M059J (cell line): ENCODE data around the gene SLC26A5. TPM values are rescaled to one million over a fixed set of nuclear protein-coding genes. Genes with fewer than 3 reads are reported as not detected.
A peak's percentile ranks its signal among the peaks of the same experiment; 100 is the strongest.
"Not testable (repeated sequence)": the region's sequence is repeated elsewhere in the genome, so short reads cannot be mapped to it uniquely, and the experiment has no call there.

ENCODE experiments used
- DNase-seq: peaks from one replicate; pipeline ENCODE4 v3.0.0-alpha.2; 2012; ENCODE audit warnings: low read depth
- total RNA-seq: library from RNA; depleted of rRNA; stranded (reverse); fragments of >200 nt; shearing (Covaris generic); gene quantifications from 2 replicates; pipeline ENCODE4 v1.2.3, GENCODE V29; 2014

Gene SLC26A5
- total RNA-seq, 1 experiment from 2014 or later = not detected

DNA sequence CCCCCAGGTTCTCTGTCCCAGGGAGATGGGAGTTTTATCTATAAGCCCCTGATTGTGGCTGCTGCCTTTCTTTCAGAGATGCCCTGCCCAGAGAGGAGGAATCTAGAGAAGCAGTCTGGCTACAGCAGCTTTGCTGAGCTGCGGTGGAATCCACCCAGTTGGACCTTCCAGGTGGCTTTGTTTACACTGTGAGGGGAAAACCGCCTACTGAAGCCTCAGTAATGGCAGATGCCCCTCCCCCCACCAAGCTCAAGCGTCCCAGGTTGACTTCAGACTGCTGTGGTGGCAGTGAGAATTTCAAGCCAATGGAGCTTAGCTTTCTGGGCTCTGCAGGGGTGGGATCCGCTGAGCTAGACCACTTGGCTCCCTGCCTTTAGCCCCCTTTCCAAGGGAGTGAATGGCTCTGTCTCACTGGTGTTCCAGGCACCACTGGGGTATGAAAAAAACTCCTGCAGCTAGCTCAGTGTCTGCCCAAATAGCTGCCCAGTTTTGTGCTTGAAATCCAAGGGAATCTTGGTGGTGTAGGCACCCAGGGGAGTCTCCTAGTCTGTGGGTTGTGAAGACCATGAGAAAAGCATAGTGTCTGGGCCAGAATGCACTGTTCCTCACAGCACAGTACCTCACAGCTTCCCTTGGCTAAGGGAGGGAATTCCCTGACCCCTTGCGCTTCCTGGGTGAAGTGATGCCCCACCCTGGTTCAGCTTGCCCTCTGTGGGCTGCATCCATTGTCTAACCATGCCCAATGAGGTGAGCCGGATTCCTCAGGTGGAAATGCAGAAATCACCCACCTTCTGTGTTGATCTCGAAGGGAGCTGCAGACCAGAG is 40.0 kb downstream of the SLC26A5 start:
- DNase-seq = not testable (repeated sequence)

DNA sequence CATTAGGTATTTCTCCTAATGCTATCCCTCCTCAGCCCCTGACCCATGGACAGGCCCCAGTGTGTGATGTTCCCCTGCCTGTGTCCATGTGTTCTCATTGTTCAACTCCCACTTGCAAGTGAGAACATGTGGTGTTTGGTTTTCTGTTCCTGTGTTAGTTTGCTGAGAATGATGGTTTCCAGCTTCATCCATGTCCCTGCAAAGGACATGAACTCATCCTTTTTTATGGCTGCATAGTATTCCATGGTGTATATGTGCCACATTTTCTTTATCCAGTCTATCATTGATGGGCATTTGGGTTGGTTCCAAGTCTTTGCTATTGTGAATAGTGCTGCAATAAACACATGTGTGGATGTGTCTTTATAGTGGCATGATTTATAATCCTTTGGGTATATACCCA is 46.3 kb downstream of the SLC26A5 start:
- not testable (repeated sequence) for DNase-seq

DNA sequence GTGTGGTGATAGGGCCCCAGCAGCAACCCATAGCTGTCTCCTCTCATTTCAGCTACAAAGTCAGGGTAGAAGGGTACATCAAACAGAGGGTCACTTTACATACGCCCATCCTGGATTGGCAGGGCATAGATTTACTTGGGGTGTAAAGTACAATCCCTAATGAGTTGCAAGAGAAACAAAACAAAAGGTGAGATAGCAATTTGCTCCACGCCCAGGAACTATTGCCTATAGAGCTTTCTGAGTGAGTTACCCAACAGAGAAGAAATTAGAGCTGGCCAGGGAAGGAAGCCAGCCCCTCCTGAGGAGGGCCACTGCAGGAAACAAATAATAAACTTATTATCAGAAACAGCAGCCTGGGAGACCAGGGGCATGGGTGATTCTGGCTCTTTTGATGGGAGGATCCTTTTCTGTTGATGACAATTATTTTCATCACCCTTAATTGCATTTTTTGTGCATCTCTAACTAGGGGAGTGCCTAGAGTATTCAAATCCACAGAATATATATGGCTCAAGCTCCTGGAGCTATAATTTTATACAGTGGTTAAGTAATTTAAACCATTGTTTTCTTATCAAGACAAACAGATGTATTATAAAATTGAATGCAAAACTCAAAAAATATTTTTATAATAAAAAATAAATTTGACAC is 47.4 kb downstream of the SLC26A5 start:
- no peak for DNase-seq

DNA sequence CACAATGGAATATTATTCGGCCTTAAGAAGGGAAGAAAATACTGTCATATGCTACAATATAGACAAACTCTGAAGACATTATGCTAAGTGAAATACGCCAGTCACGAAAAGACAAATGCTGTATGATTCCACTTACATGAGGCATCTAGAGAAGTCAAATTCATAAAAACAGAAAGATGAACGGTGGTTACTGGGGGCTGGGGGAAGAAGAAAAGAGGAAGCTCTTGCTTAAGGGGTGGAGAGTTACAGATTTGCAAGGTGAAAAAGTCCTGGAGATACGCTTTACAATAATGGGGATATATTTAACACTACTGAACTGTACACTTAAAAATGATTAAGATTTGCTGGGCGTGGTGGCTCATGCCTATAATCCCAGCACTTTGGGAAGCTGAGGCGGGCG is 49.5 kb downstream of the SLC26A5 start:
- DNase-seq = no peak

DNA sequence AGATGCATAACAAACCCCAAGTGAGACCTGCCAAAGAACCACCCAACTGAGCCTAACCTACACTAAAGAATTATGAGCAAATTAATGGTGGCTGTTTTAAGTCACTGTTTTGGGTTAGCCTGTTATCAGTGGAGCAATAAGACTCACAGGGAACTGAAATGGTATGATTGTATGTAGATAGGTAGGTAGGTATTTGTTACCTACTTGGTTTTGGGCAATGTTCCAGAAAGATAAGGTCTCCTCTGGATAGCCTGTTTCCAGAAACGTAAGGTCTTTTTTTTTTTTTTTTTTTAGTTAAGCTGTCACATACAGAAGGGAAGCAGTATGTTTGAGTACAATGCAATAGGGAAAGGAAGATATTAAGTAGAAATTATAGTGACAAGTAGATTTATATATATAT is 50.9 kb downstream of the SLC26A5 start:
- DNase-seq = no peak

DNA sequence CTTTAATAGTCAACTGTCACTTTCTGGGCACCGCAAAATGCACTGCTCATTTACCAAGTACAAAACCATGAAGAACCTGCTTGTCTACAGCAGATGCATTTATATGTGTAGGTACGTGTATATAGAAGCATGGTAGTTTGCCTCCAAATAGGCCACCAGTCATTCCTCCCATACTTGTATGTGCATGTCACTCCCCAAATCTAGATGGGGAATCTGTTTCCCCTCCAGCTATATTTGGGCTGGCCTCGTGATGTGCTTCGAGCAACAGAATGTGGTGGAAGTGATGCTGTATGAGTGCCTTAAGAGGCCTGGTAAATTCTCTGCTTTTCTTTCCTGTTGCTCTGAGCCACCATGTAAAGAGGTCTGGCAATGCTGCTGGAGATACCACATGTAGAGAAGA is 51.4 kb downstream of the SLC26A5 start:
- peak; percentile 21 for DNase-seq

DNA sequence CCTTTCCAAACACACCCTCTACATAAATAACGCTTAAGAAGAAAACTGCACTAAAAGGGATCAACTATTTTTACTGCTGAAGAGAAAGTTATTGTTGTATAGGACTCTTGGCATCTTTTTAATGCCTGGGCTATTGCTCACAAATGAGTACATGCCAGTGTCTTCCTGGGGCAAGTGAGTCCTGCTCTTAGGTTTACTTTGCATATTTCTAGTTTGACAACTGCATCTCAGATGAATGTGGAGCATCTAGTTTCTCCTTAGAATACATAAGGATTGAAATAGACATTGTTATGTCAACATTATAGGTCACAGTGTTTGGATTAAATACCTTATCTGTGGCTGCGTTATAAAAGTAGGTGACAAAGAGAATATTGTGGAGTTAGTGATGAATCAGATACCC is 54.0 kb downstream of the SLC26A5 start:
- DNase-seq = peak; percentile 20

DNA sequence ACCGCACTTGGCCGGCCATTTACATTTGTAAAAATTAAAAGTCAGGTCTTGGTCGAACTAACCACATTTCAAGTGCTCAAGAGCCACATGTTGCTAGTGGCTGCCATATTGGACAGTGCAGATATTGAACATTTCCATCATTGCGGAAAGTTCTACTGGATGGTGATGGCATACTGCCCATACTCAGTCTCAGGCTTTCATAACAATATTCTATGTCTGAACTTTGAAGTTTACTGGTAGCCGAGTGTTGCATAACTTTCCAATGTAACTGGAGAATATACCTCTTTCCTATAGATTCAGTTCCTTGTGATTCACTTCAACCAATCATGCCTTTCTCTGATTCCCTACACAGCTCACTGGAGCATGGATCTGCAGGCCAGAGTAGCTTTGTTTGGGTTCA is 54.9 kb downstream of the SLC26A5 start:
- DNase-seq = no peak

DNA sequence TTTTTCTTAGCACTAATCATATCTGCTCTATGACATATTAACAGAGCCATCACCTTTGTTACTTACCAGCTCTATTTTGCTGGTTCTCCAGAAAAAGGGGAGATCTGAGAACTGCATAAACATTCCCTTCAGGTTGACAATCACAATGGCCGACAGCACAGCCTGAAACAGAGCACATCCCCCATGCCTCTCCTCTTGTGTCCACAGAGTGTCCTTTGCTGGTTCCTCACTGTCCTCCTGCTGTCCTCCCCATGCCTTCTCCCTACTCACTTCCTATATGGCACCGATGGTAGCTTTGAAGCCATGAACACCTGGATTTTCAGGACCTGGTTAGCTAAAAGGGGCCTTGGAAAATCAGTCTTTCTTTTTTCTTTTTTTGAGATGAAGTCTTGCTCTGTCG is 56.7 kb downstream of the SLC26A5 start:
- DNase-seq = no peak

DNA sequence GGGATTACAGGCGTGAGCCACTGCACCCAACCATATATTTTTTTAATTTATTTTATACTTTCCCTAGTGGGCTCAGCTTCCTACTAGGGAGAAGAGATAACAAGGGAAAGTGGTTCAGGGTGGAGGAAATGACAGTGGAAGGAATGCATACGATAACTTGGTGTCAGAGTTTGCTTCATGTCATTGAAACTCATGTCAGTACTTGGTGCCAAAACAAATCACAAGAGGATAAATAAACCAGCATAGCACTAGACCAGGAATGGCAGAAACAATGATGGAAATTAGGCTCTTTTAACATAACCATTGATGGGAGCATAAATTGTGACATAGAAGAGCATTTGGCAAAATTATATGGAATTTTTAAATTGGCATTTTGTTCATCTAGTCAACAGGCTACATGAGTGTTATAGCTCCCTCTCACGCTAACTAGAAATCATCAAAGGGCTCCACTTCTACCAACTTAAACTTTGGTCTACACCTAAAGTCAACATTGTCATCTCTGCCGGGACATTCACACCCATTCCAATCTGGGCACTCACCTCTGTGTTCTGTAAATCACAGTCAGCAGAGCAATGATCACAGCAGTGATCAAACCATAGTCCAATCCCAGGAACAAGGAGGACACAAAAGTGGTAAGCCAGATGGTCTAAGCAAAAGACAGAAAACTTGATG is 57.4 kb downstream of the SLC26A5 start:
- DNase-seq = no peak

DNA sequence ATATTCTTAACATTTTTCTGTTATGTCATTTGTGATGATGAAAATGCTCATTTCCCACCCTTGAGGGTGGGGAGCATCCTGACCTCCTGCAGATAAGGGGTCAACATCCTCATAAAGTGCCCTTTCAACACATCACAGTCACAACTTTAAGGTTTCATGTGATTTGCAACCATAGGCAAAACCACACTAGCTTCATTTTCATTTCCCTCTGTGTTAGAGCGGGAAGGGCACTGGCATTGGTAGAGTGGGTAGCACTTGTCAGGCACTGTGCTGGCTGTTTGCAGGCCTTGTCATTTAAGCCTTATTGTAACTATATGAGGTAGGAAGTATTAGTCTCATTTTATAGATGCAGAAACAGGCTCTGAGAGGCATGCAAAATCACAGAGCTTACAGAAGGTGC is 58.8 kb downstream of the SLC26A5 start:
- no peak for DNase-seq

DNA sequence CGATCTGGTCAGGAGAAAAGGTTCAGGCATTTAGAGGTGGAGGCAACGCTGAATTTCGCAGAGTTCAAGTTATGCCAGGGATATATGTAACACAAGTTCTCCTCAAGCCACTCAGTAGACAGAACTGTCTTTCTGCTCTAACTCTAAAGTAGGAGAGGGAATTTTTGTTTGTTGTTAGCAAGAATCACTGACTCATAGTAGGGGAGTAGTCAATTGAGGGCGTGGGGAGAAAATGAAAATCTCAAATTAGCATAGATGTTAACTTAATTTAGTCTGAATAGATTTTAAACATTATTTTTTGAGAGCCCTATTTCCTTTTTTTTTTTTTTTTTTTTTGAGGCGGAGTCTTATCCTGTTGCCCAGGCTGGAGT is 64.0 kb downstream of the SLC26A5 start:
- DNase-seq = no peak

DNA sequence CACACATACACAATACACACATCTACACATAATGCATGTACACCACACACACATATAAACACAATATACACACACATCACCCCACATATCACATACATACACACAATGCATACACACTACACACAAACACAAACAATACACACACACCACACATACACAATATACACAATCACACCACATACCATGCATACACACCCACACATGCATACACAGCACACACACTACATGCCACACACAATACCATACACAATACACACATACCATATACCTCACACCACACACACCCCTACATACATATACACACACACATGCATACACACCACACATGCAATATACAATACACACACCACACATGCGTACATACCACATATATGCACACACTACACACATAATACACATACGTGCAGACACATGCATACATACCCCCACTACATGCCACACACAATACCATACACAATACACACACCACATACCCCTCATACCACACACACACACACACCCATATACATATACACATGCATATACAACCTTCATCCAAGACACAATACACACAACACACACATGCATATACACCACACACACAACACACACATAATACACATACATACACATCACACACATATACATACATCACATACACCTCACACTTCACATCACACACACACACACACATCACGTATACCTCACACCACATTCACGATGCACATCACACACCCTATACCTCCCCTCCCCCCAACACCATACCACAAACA is 64.6 kb downstream of the SLC26A5 start:
- no peak for DNase-seq

DNA sequence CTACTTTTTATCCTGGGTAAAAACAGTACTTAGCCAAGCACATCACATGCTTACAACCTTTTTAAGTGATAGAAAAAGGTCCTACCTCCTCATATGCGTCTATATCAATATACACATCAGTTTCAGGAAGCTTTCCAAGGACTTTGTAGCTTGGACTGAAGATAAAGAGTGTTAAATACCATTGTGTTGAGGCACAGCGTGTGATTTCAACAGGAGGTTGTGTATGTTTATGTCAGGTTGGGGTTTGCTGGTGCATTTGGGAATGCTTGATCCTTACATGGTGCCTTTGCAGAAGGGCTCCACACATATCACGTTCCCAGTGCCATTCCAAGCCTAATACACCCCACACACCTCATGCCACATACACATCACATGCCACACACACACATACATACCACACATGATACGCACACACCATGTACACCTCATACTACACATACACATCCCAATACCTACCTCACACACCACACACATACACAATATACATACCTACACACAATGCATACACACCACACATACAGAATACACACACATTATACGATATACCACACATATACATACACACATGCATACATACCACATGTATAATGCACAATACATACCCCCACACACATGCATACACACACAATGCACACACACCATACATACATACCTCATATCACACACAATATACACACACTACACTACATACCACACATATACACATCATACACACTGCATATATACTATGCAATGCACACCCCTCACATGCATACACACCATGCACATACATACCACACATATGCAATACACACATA is 65.4 kb downstream of the SLC26A5 start:
- peak; percentile 18 for DNase-seq

DNA sequence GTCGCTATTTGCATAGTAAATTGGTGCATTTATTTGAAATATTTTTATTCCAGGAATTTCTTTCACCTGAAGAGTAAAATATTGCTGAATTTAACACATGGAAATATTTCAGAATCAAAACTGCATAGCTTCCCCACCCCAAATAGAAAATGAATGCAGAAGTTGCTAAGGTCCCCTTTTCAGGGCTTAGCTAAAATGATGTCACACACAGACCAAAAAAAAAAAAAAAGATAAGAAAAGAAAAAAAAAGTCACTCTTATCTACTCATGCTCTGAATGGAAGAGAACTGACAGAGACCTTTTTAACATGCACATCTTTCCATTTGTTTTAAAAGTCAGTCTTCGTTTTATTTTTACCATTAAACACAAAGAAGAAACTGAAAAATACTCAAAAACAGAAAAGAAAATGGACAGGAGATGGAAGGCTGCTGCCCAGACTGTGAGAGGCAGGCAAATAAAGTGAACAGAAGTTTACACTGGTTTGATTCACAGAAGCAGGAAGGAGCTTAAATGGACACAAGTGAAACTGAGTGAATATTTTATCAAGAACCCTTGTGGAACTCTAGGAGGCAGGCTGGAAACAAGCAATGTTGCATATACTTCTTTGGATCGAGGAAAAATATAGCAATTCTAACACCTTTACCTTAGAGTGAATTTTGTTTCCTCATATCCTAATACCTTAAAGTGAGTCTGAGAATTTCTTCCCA is 66.6 kb downstream of the SLC26A5 start:
- peak; percentile 18 for DNase-seq

DNA sequence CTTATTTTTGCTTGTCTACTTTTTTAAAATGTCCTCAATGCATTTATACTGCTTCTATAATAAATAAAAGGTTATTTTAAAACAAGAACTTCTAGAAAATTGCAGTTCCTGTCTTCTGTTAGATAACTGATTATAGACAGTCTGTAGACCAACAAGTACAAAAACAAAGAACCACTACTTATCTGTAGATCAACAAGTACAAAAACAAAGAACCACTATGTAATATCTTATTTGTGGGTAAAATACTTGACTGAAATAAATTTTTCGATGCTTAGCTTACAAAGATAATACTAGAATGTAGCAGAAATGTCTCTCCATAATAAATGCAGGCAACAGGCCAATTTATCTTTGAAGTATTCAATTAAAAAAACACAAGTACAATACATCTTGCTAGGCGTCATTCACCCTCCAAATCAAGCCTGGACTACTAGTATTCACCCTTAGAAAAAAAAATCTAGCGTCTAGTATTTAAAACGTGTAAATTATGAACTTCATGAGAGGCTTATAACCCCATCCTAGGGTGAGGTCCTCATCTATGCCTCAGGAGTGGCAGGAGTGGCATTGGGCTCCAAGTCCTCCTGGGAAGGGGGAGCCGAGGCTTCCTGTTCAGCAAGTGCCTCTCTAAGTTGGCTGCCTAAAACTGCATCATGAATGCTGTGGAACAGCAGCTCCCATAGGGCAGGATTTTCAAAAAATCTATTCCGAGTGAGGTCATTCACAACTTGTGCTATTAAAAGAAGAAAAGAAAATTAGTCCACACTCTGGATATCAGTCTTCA is 72.0 kb downstream of the SLC26A5 start:
- DNase-seq = no peak

DNA sequence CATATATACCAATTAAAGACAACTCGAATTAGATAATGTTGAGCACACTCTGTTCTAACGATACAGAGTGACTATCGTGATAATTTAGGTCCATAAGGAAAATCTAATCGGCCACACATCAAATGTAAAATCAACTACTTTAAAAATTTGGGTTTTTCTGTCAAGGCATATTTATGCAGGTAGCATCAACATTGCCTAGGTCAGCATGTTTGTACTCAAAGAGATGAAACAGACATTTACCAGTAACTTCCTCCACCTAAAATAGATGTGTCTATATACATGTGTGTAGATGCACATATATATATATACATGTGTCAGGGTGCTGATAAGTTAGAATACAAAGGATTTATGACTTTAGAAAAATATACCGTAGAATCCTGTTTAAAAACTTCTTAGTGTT is 76.6 kb downstream of the SLC26A5 start:
- DNase-seq = no peak

DNA sequence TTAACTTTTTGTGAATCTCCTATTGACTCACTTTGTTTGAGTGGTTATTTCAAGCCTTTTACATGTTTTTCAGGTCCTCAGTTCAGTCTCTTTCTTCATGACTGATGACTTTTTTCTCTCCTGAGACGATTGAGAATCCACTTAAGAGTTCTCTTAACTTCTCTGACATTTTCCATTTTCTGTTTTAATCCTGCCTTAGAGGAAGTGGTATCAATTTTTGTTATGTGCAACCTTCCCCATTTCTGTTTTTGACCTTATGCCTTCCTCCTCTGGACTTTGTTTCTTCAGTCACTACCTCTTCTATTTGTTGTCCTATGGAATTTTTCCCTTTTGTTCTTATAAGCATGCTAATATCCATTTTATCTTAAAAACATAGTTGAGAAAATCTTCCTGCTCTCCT is 96.2 kb downstream of the SLC26A5 start:
- DNase-seq = no peak

DNA sequence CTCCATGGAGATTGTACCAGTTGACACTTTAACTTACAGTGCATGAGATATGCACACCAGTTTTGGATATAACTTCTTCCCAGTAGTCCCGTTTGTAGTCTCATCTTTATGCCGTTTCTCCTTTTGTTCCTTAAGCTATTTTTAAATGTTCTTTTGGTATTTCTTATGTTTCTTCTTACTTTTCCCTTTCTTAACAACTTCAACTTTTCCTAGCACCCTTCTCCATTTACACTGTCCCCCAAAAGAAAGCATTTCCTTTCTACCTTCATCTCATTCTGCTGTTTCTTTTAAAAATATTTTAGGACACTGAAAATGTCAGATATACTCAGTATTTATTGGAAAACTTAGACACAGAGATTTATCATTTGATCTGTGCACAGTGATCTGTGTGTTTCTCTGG is 97.0 kb downstream of the SLC26A5 start:
- no peak for DNase-seq

DNA sequence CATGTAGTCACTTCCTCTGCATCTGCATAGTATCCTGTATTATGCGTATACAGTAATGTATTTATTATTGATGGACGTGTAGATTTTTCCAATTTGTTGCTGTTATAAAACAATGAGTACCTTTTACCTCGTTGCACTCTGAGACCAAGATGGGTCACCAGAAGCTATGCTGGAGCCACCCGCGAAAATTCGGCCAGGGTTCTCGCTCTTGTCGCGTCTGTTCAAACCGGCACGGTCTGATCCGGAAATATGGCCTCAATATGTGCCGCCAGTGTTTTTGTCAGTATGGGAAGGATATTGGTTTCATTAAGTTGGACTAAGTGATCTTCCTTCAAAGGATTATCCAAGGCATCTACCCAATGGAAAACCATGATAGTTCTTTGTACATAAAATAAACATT is 97.6 kb downstream of the SLC26A5 start:
- DNase-seq = no peak
